Lower leg skin (tissue), 4 donors: ENCODE data around the gene PBX1. TPM values are rescaled to one million over a fixed set of nuclear protein-coding genes. Genes with fewer than 3 reads are reported as not detected.

ENCODE experiments used
- DNase-seq, 2 donors: peaks; one replicate each; pipeline ENCODE4 v3.0.0-alpha.2; 2019; ENCODE audit warnings: low spot score in 2 of 2
- H3K4me3 ChIP-seq: fragments of 200-600 bp; sonication (generic); 2 replicates; pipeline ENCODE4 v1.5.1; 2017; ENCODE audit warnings: mild to moderate bottlenecking, low read depth; ENCODE audit not compliant: poor library complexity, severe bottlenecking
- POLR2A ChIP-seq, 2 donors: fragments of 450-650 bp; IDR thresholded peaks; one replicate each; pipeline ENCODE4 v1.6.1; 2016 to 2017; ENCODE audit warnings: antibody characterized with exemption in 2 of 2, mild to moderate bottlenecking in 1 of 2, moderate library complexity in 1 of 2
- WGBS, 2 donors: methylation state at CpG; one replicate each; pipeline ENCODE4 v1.1.5; 2018; 5-methylcytosine and 5-hydroxymethylcytosine counted together
- intact Hi-C: fragments of 100-400 bp; cut with DNase I; formaldehyde crosslinking; loops from one replicate; pipeline ENCODE4 v1.15.0; 2023; ENCODE audit warnings: low total_unique reads
- total RNA-seq, 4 donors: library from RNA; depleted of rRNA; stranded (reverse); fragments of >200 nt; gene quantifications; one replicate each; pipeline ENCODE4 v1.1.0, GENCODE V29; 2016
- TF ChIP-seq, protein P1 (sequence below), 3 donors: fragments of 450-650 bp; IDR thresholded peaks; one replicate each; pipeline ENCODE4 v1.5.1; 2016; ENCODE audit warnings: antibody characterized with exemption in 3 of 3, mild to moderate bottlenecking in 3 of 3, moderate library complexity in 2 of 3

PBX1 gene
- total RNA-seq, 4 donors from 2014 or later = 10.0 to 24.1 (median 15.4) TPM

DNA sequence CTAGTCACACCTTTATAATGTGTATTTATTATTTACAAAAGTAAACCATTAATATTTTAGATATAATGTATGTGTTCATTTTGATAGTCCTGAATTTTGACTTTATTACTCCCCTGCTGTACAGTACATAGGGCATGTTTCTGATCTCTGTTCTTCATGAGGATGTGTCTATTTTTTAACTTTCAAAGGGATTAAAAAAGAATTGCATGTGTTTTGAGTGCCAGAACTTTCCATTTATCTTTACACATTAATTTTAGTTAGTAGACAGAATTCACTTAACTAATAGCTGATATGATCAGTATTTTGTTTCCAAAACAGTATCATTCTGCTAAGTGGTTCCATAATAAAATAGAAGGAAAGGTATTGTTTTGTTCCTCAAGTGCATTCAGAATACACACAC lies 3.1 kb downstream of the PBX1 start:
- intact Hi-C loops = no loop called here
- H3K4me3 ChIP-seq = no peak overlapping the region
- no peak for TF ChIP-seq POLR2A (IDR thresholded peaks at IDR 0.05)
- TF ChIP-seq, protein P1, sequence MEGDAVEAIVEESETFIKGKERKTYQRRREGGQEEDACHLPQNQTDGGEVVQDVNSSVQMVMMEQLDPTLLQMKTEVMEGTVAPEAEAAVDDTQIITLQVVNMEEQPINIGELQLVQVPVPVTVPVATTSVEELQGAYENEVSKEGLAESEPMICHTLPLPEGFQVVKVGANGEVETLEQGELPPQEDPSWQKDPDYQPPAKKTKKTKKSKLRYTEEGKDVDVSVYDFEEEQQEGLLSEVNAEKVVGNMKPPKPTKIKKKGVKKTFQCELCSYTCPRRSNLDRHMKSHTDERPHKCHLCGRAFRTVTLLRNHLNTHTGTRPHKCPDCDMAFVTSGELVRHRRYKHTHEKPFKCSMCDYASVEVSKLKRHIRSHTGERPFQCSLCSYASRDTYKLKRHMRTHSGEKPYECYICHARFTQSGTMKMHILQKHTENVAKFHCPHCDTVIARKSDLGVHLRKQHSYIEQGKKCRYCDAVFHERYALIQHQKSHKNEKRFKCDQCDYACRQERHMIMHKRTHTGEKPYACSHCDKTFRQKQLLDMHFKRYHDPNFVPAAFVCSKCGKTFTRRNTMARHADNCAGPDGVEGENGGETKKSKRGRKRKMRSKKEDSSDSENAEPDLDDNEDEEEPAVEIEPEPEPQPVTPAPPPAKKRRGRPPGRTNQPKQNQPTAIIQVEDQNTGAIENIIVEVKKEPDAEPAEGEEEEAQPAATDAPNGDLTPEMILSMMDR (IDR thresholded peaks at IDR 0.05) = no peak
- DNase-seq = no peak

GRCh38 chr1:164562511-164562910 lies 3.5 kb downstream of the PBX1 start:
- TF ChIP-seq, protein P1 (IDR thresholded peaks at IDR 0.05) = no peak
- TF ChIP-seq POLR2A (IDR thresholded peaks at IDR 0.05) = no peak
- DNase-seq = no peak
- H3K4me3 ChIP-seq = no peak overlapping the region
- intact Hi-C loops = no loop called here
- 39 to 55% methylated on average over 4 of the region's 4 CpGs for WGBS, 2 donors

- DNase-seq = no peak
- WGBS, 2 donors = 41 to 49% methylated on average over 3 of the region's 3 CpGs
- intact Hi-C loops = no loop called here
- no peak for TF ChIP-seq POLR2A (IDR thresholded peaks at IDR 0.05)
- TF ChIP-seq, protein P1 (IDR thresholded peaks at IDR 0.05) = no peak
- no peak overlapping the region for H3K4me3 ChIP-seq
Measured at GRCh38 chr1:164562947-164563520, 4.0 kb downstream of the PBX1 start.

DNA sequence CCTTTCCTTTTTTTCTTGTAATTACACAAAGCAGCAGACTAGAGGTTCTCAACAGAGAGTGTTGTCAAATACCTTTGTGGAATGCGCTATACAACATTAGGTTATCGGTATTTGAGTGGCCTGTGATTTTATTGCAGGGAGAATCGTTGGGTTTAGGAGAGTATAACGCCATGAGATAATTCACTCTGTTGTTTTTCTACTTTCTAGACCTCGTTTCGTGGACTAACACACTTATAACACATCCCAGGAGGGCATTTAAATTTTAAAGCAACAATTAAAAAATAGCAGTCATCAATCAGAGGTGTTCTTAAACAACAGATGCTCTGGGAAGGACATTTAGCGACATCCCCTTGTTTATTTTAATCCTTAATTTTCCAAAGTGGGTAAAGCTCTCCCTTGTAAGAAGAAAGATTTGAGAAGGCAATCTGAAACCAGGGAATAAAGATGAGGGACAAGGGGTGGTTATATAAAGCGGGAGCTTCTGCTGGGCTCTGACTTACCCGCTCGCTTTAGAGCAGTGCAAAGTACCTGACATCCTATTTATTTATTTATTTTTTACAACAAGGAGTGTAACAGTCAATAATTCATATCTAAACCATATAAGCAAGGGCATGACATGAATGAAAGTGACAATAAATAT lies 4.9 kb downstream of the PBX1 start:
- no peak overlapping the region for H3K4me3 ChIP-seq
- no peak for TF ChIP-seq POLR2A (IDR thresholded peaks at IDR 0.05)
- TF ChIP-seq, protein P1 (IDR thresholded peaks at IDR 0.05) = no peak
- 61 to 64% methylated on average over 10 of the region's 10 CpGs for WGBS, 2 donors
- no peak for DNase-seq
- intact Hi-C loops = no loop called here

- TF ChIP-seq POLR2A (IDR thresholded peaks at IDR 0.05) = no peak
- TF ChIP-seq, protein P1 (IDR thresholded peaks at IDR 0.05) = no peak
- no peak overlapping the region for H3K4me3 ChIP-seq
- 65 to 82% methylated on average over 3 of the region's 3 CpGs for WGBS, 2 donors
- no peak for DNase-seq
- intact Hi-C loops = no loop called here
Measured at GRCh38 chr1:164564378-164564777, 5.4 kb downstream of the PBX1 start.

DNA sequence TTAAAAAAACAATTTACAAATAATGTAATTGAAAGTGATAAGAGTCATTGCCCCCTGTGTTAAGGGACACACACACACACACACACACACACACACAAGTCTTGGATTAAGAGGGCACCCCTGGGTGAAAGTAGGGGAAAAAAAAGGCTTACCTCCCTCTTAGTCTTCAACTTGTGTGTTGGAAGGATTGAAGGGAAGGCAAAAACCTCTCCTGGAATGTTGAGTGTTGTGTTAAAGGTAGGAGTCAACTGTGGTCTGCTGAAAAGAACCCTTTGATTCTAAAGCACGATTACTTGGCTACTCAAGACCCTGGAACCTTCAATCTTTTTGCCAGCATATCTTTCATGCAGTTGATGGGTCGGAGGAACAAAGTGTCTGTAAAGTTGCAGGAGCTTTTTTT lies 6.4 kb downstream of the PBX1 start:
- TF ChIP-seq POLR2A (IDR thresholded peaks at IDR 0.05) = no peak
- DNase-seq = no peak
- H3K4me3 ChIP-seq = no peak overlapping the region
- WGBS, 2 donors = 57 to 62% methylated on average over 2 of the region's 2 CpGs
- intact Hi-C loops = no loop called here
